Activated CD8-positive, alpha-beta T cell treated with anti-CD3 and anti-CD28 coated beads for 36 hours (primary cell): ENCODE data around the gene SMIM23. TPM values are rescaled to one million over a fixed set of nuclear protein-coding genes. Genes with fewer than 3 reads are reported as not detected.

Source experiments
- ATAC-seq: fragments of 200-7000 bp; cut with Tn5 transposase; one replicate; pipeline ENCODE4 v1.10.0; 2021; ENCODE audit warnings: mild to moderate bottlenecking, moderate library complexity
- CTCF ChIA-PET: fragments of 350-600 bp; sonication (Branson Sonifier 250); formaldehyde crosslinking; loops from one replicate; lab custom pipeline; 2021; ENCODE audit warnings: antibody characterized with exemption; lab: Charles Lee
- POLR2A ChIA-PET: fragments of 350-600 bp; sonication (Branson Sonifier 250); formaldehyde crosslinking; loops from one replicate; lab custom pipeline; 2021; ENCODE audit warnings: antibody characterized with exemption; lab: Charles Lee
- DNase-seq: peaks from one replicate; pipeline ENCODE4 v3.0.0-alpha.2; 2020
- H3K27ac Mint-ChIP-seq: one replicate; pipeline ENCODE4 v1.8.0; 2021; ENCODE audit warnings: mild to moderate bottlenecking, mixed read lengths
- H3K27me3 Mint-ChIP-seq: one replicate; pipeline ENCODE4 v1.8.0; 2021; ENCODE audit warnings: mixed read lengths
- H3K36me3 Mint-ChIP-seq: one replicate; pipeline ENCODE4 v1.8.0; 2021; ENCODE audit warnings: low read depth, mixed read lengths
- H3K4me1 Mint-ChIP-seq: one replicate; pipeline ENCODE4 v1.8.0; 2021; ENCODE audit warnings: low read depth, mixed read lengths
- H3K4me3 Mint-ChIP-seq: one replicate; pipeline ENCODE4 v1.8.0; 2021; ENCODE audit warnings: mild to moderate bottlenecking, moderate library complexity, mixed read lengths
- H3K9me3 Mint-ChIP-seq: one replicate; pipeline ENCODE4 v1.8.0; 2021; ENCODE audit warnings: mixed read lengths
- intact Hi-C: fragments of 100-400 bp; cut with micrococcal nuclease; formaldehyde crosslinking; loops from one replicate; pipeline ENCODE4 v1.10.0; 2022
- total RNA-seq, 2 experiments: library from RNA; stranded (reverse); gene quantifications; one replicate each; pipeline ENCODE4 v1.2.3, GENCODE V29; 2021
- TF ChIP-seq, protein P1 (sequence below): fragments of 200-600 bp; IDR thresholded peaks from one replicate; pipeline ENCODE4 v1.8.0; 2022; ENCODE audit warnings: antibody characterized with exemption, mild to moderate bottlenecking

SMIM23 gene
- total RNA-seq, 2 experiments from 2014 or later: not detected

DNA sequence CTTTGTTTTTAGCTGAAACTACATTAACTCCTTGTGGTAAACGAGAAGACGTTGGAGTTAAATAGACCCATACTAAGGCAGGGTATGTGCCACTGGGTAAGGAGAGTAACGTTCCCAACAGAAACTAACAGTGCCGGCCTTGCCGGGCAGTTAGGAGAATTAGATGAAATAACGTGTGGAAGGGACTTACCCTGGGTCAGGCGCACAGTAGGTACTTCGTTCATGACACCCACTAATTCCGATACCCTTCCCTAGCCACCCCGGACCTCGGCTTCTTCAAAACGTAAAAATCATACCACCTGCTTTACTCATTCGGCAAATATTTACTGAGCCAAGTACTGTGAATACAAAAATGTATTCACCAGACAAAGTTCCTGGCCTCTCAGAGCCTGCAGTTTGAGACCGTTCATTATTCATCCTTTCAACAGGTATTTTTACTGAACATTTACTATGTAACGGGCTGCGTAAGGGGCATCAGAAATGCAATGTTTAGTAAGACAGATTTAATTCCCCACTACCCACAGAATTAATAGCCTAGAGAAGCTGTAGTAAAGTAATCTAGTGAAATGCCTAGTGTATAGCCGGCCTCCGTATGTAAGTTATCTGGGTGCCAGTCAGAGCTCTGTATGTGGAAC is 3.2 kb upstream of the SMIM23 start:
- Mint-ChIP-seq H3K27ac (no peak overlapping the region), H3K4me1 (no peaks in the 10 kb centered on the region), H3K9me3 (no peaks in the 10 kb centered on the region), H3K4me3 (no peak overlapping the region), H3K36me3 (no peaks in the 10 kb centered on the region), H3K27me3 (peaks cover 13% of the 10 kb centered on the region)
- intact Hi-C loops: no loop called here
- POLR2A ChIA-PET: interaction anchor here (0.7 kb wide), 1 partner anchor 51 kb away, joined by 3 read pairs; no protein-coding TSS in a partner anchor
- DNase-seq (no peak), ATAC-seq (no peak)
- CTCF ChIA-PET: interaction anchor here (1.2 kb wide), 1 partner anchor 33 kb away, joined by 3 read pairs; no protein-coding TSS in a partner anchor
- TF ChIP-seq, protein P1, sequence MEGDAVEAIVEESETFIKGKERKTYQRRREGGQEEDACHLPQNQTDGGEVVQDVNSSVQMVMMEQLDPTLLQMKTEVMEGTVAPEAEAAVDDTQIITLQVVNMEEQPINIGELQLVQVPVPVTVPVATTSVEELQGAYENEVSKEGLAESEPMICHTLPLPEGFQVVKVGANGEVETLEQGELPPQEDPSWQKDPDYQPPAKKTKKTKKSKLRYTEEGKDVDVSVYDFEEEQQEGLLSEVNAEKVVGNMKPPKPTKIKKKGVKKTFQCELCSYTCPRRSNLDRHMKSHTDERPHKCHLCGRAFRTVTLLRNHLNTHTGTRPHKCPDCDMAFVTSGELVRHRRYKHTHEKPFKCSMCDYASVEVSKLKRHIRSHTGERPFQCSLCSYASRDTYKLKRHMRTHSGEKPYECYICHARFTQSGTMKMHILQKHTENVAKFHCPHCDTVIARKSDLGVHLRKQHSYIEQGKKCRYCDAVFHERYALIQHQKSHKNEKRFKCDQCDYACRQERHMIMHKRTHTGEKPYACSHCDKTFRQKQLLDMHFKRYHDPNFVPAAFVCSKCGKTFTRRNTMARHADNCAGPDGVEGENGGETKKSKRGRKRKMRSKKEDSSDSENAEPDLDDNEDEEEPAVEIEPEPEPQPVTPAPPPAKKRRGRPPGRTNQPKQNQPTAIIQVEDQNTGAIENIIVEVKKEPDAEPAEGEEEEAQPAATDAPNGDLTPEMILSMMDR: no peak

DNA sequence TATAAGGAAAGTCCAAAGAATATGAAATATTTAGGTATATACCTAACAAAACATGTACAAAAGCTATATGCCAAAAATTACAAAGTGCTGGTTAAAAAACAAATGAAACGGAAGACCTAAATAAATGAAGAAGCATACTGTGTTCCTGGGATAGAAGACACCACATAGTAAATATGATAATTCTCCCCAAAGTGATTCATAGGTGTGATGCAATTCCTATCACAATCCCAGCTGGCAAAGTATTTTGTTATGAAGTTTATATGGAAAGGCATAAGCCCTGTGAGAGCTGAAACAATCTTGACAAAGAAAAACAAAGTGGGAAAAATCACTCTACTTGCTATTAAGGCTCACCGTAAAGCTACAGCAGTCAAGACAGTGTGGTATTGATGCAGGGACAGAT is 2.6 kb upstream of the SMIM23 start:
- Mint-ChIP-seq H3K36me3 (no peaks in the 10 kb centered on the region), H3K9me3 (no peaks in the 10 kb centered on the region), H3K4me1 (no peaks in the 10 kb centered on the region), H3K4me3 (no peak overlapping the region), H3K27ac (no peak overlapping the region), H3K27me3 (peaks cover 13% of the 10 kb centered on the region)
- intact Hi-C loops: no loop called here
- ATAC-seq: no peak
- POLR2A ChIA-PET: no interaction called here
- CTCF ChIA-PET: interaction anchor here (1.2 kb wide), 1 partner anchor 32 kb away, joined by 3 read pairs; no protein-coding TSS in a partner anchor
- no peak for DNase-seq
- TF ChIP-seq, protein P1: no peak

DNA sequence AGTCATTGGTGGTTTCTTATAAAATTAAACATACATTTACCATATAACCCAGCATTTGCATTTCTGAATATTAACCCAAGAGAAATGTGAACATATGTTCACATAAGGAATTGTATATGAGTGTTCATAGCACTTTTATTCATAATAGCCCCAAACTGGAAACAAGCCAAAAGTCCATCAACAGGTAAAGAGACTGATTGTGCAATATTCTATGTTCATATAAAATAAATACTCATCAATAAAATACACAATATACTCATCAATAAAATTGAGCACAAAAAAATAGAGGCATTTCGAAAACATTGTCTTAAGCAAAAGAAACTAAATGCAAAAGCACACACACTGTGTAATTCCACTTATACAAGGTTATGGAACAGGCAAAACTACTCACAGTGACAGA is 3.7 kb downstream of the SMIM23 start:
- no peaks in the 10 kb centered on the region for H3K4me1 Mint-ChIP-seq
- POLR2A ChIA-PET: no interaction called here
- DNase-seq (no peak), ATAC-seq (no peak)
- TF ChIP-seq, protein P1: no peak
- H3K36me3 Mint-ChIP-seq: no peaks in the 10 kb centered on the region
- H3K9me3 Mint-ChIP-seq: no peaks in the 10 kb centered on the region
- H3K27ac Mint-ChIP-seq: no peak overlapping the region
- intact Hi-C loops: no loop called here
- CTCF ChIA-PET: no interaction called here
- no peak overlapping the region for H3K4me3 Mint-ChIP-seq
- H3K27me3 Mint-ChIP-seq: peaks cover 8% of the 10 kb centered on the region

DNA sequence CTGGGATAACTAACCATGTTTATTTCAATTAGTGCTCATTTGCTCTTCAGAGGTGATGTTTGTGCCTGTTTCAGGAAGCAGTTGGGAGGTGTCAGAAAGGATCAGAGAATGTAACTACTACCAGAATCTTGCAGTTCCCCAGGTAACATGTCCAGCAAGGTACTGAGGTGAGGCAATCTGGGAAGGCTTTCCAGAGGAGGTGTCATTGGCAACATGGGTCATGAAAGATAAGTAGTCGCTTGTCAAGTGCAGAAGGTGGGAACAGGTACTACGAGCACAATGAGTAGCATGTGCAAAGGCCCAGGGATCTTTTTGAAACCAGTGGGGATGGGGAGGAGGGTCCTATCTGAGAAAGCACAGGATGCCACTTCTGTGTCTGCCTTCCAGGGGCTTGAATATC is 4.8 kb downstream of the SMIM23 start:
- ChIA-PET POLR2A (no interaction called here), CTCF (no interaction called here)
- intact Hi-C loops: no loop called here
- TF ChIP-seq, protein P1: no peak
- H3K4me3 Mint-ChIP-seq: no peak overlapping the region
- ATAC-seq (no peak), DNase-seq (no peak)
- no peaks in the 10 kb centered on the region for H3K9me3 Mint-ChIP-seq
- H3K36me3 Mint-ChIP-seq: no peaks in the 10 kb centered on the region
- H3K27me3 Mint-ChIP-seq: peaks cover 5% of the 10 kb centered on the region
- no peak overlapping the region for H3K27ac Mint-ChIP-seq
- H3K4me1 Mint-ChIP-seq: no peaks in the 10 kb centered on the region

DNA sequence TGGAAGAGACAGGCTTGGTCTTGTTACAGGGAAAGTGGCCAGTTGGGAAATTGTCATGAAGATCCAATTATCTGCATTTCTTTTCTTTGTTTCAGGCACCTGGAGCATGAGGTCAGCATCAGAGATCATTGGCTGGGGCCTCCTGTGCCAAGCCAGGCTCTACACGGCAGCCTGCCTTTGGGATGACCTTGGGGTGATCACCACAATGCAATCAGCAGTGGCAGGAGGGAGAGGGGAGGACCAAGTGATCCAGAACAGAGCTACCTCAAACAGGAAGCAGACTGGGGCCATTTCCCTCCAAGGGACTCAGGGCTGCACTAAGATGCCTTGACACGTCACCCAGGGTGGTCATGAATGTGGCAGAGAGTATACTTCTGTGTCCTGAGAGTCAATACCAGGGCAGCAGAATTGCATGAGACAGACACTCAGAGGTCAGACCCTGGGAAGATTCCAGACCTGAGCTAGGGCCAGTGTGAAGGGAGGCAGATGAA is 8.9 kb downstream of the SMIM23 start:
- Mint-ChIP-seq H3K4me3 (no peak overlapping the region), H3K27me3 (peaks cover 8% of the 10 kb centered on the region), H3K4me1 (no peaks in the 10 kb centered on the region), H3K36me3 (no peaks in the 10 kb centered on the region), H3K27ac (no peak overlapping the region), H3K9me3 (no peaks in the 10 kb centered on the region)
- POLR2A ChIA-PET: no interaction called here
- no peak for DNase-seq
- TF ChIP-seq, protein P1: no peak
- intact Hi-C loops: no loop called here
- CTCF ChIA-PET: no interaction called here
- no peak for ATAC-seq
